GM19099 (cell line): ENCODE results near the gene FOXM1.

Source experiments
- POLR2A ChIP-seq: IDR thresholded peaks from 3 replicates; pipeline ENCODE4 v1.6.1; 2011; ENCODE audit warnings: low read depth; ENCODE audit not compliant: insufficient read length; ENCODE audit errors: extremely low read depth

The FOXM1 gene, protein sequence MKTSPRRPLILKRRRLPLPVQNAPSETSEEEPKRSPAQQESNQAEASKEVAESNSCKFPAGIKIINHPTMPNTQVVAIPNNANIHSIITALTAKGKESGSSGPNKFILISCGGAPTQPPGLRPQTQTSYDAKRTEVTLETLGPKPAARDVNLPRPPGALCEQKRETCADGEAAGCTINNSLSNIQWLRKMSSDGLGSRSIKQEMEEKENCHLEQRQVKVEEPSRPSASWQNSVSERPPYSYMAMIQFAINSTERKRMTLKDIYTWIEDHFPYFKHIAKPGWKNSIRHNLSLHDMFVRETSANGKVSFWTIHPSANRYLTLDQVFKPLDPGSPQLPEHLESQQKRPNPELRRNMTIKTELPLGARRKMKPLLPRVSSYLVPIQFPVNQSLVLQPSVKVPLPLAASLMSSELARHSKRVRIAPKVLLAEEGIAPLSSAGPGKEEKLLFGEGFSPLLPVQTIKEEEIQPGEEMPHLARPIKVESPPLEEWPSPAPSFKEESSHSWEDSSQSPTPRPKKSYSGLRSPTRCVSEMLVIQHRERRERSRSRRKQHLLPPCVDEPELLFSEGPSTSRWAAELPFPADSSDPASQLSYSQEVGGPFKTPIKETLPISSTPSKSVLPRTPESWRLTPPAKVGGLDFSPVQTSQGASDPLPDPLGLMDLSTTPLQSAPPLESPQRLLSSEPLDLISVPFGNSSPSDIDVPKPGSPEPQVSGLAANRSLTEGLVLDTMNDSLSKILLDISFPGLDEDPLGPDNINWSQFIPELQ

DNA sequence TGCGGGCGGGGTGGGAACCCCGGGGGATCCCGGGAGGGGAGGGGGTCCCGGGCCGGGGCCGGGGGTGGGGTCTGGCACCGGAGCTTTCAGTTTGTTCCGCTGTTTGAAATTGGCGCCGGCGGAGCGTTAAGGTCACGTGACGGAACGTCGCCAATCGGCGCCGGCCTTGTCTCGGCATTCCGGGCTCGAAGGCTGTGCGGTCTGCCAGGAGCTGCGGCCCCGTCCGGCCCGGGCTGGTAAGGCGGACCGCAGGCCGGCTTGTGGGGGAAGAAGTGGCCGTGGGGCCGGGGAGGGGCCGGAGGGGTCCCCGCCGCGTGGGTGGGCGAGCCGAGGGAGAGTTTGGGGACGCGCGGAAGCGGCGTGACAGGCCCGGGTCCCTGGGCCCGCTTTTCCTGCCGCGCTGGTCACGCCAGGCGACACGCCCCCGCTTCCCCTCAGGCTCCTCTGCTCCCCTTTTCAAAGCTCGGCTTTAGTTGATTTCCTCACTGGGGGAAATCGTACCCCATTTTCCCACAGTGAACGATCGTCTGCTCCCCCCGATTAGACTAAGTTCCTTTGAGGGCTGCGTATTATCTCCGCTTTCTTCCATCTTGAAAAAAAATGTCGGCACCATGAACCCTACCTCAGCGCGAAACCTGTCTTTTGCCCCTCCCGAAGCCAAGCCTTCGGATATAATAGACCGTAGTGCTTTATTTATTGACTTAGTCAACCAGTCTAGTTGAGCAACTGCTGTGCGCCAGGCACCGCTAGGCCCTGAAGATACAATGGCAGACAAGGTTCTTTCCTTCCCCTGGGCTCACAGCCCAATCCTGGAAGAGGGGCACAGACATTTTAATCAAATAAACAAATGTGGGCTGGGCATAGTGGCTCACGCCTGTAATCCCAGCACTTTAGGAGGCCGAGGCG is at the start of gene FOXM1, which contains the start of gene RHNO1:
FOXM1 (minus strand) TSS at position 128 of the 906 bp plus-strand sequence. CDS start 2,696 bp downstream, outside the sequence.
RHNO1 (plus strand) TSS at position 177 of the 906 bp plus-strand sequence. CDS start 8,144 bp downstream, outside the sequence.
- TF ChIP-seq POLR2A: peak; percentile 85

DNA sequence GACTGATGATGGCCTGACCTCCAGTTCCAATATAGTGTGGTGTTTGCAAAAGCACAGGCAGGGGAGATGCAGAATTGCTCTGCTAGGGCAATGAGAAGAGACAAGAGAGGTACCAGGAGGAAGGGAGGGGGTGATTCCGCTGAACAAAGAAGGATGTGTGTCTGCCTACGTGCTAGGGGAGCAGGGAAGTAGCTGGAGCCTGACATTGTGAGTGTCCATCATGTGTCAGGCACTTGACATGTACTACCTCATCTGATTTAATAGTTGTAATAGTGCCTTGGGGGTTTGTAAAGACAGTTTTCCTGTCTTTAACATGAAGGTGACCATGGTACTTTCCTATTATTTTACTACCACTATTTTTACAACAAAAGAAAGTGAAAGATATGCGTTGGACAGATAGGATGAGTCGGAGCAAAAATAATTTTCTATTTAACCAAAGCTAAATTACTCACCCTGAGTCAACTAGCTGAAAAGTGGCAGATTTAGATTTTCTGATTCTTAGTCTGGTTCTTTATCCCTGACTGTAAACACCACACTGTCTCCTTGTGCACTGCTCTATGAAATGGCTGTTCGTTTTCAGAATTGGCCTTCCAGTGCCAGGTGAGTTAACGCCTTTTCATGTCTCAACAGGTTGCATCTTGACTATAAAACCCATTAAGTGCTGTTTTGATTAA is 48.5 kb upstream of the FOXM1 start:
- TF ChIP-seq POLR2A: no peak

- no peak for TF ChIP-seq POLR2A
These were observed 47.0 kb upstream of the FOXM1 start for GRCh38 chr12:2924019-2924418.

- TF ChIP-seq POLR2A: no peak
These were observed 46.1 kb upstream of the FOXM1 start for GRCh38 chr12:2923057-2923456.

DNA sequence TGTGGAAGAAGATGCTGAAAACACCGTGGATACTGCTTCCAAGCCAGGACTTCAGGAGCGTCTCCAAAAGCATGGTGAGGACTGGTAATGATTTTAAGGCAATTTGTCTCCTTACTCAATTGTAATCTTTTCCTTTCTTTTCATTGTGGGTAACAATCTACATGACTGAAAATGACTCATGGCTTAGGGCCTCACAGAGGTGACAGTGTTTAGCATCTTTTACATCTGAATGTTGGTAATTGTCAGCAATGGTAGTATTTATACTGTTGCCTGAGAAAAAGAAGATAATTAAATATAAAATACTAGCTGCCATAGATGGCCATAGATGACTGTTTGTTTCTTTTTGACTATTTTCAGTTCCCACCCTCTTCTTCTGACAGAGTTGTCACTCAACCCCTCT is 45.4 kb upstream of the FOXM1 start:
- no peak for TF ChIP-seq POLR2A

GRCh38 chr12:2919249-2919648 is 42.3 kb upstream of the FOXM1 start:
- no peak for TF ChIP-seq POLR2A

- TF ChIP-seq POLR2A: no peak
These were observed 35.2 kb upstream of the FOXM1 start for GRCh38 chr12:2912216-2912575.

DNA sequence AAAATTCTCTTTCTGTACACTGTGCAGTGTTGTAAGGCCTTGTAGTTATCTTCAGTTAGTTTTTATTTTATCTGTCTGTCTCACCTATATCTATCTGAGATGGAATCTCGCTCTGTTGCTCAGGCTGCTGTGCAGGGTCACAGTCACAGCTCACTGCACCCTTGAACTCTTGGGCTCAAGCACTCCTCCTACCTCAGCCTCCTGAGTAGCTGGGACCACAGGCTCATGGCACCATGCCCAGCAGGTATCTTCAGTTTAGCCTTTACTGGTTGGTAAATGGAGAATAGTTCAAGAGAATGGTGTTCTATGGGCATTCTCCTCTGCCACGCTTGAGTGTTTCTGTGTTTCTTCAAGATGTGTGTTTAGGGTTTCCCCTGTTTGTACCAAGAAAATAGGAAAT is 27.3 kb upstream of the FOXM1 start:
- TF ChIP-seq POLR2A: no peak

DNA sequence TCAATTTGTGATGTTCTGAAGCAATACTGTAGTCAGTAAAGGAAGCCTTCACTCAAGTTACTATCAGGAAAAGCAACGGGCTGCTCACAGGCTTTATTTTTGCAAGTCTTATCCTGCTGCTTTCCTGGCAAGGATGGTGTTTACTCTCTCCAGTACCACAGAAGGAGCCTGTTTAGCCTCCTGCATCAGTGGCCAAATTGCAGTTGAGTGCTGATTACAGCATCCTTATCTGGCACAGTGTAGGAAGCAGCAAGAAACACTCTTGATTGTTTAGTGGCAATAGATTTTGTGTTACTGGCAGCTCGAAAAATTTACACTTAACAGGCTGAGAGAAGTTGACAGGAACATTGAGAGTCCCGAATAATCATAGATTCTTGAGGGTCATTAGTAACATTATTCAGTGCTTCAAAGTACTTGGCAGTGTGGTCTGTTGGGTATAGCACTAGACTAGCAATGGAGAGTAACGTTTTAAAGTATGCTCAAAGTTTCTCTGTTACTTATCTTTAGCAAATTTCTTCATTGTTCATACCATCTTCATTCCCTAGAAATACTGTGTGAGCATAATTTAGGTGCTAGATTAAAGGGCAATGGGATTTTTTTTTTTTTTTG is 25.4 kb upstream of the FOXM1 start:
- no peak for TF ChIP-seq POLR2A

GRCh38 chr12:2900642-2901041 is 23.7 kb upstream of the FOXM1 start:
- no peak for TF ChIP-seq POLR2A

GRCh38 chr12:2897418-2897817 is 20.4 kb upstream of the FOXM1 start:
- TF ChIP-seq POLR2A: no peak

- TF ChIP-seq POLR2A: no peak
These were observed 18.5 kb upstream of the FOXM1 start for GRCh38 chr12:2895511-2895910.

- no peak for TF ChIP-seq POLR2A
These were observed 18.1 kb upstream of the FOXM1 start for GRCh38 chr12:2895051-2895451.

DNA sequence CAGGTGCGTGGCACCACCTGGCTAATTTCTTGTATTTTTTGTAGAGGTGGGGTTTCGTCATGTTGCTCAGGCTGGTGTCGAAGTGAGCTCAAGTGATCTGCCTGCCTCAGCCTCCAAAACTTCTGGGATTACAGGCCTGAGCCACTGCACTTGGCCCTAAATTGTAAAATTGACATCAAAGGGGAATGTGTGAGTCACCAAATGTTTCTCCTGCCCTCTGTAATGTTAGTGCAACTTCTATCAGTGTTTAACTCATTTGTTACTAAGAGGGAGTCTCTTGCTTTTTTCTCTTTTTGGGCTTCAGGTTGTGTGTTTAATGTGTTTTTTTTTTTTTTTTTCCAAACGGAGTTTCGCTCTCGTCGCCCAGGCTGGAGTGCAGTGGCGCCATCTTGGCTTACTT is 16.0 kb upstream of the FOXM1 start:
- TF ChIP-seq POLR2A: no peak

GRCh38 chr12:2892246-2892645 is 15.3 kb upstream of the FOXM1 start:
- no peak for TF ChIP-seq POLR2A
